Coronary artery (tissue), 2 donors: ENCODE data around the gene SCNN1G.
A peak's percentile ranks its signal among the peaks of the same experiment; 100 is the strongest.

Source experiments
- DNase-seq: peaks from one replicate; pipeline ENCODE4 v3.0.0-alpha.2; 2017; ENCODE audit warnings: low spot score
- H3K27ac ChIP-seq, 2 donors: fragments of 200-600 bp; sonication (generic); one replicate each; pipeline ENCODE4 v1.5.1; 2016 to 2019
- H3K4me3 ChIP-seq: fragments of 200-600 bp; sonication (generic); 2 replicates; pipeline ENCODE4 v1.5.1; 2016; ENCODE audit warnings: mild to moderate bottlenecking, moderate library complexity
- TF ChIP-seq, protein P1 (sequence below): fragments of 200-600 bp; sonication (generic); IDR thresholded peaks from one replicate; pipeline ENCODE4 v1.5.1; 2019; ENCODE audit warnings: antibody characterized with exemption

SCNN1G gene

DNA sequence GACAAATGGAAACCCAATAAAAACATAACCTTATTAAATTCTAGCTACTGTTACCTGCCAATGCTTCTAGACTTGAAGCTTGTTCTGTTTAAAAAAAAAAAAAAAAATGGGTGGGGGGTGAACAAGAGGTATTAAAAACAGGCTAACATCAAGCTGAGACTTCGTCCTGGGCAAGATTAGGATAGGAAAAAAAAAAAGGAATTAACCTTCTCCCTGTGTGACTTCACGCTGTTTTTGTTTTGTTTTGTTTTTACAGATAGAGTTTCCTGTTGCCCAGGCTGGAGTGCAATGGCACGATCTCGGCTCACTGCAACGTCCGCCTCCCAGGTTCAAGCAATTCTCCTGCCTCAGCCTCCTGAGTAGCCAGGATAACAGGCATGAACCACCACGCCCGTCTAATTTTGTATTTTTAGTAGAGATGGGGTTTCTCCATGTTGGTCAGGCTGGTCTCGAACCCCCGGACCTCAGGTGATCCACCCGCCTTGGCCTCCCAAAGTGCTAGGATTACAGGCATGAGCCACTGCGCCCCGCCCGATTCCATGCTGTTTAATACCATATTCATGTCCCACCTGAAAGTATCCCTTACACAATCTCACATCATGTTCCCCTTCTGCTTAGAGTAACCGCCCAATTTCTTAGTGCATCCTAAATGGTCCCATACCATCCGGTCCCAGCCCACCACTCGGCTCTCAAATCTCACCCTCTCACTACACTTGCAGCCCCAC, 35.5 kb upstream of the SCNN1G start:
- TF ChIP-seq, protein P1, sequence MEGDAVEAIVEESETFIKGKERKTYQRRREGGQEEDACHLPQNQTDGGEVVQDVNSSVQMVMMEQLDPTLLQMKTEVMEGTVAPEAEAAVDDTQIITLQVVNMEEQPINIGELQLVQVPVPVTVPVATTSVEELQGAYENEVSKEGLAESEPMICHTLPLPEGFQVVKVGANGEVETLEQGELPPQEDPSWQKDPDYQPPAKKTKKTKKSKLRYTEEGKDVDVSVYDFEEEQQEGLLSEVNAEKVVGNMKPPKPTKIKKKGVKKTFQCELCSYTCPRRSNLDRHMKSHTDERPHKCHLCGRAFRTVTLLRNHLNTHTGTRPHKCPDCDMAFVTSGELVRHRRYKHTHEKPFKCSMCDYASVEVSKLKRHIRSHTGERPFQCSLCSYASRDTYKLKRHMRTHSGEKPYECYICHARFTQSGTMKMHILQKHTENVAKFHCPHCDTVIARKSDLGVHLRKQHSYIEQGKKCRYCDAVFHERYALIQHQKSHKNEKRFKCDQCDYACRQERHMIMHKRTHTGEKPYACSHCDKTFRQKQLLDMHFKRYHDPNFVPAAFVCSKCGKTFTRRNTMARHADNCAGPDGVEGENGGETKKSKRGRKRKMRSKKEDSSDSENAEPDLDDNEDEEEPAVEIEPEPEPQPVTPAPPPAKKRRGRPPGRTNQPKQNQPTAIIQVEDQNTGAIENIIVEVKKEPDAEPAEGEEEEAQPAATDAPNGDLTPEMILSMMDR, result no peak
- H3K4me3 ChIP-seq, result peak overlapping the region; percentile 89
- no peak for DNase-seq
- H3K27ac ChIP-seq, result no peak overlapping the region

DNA sequence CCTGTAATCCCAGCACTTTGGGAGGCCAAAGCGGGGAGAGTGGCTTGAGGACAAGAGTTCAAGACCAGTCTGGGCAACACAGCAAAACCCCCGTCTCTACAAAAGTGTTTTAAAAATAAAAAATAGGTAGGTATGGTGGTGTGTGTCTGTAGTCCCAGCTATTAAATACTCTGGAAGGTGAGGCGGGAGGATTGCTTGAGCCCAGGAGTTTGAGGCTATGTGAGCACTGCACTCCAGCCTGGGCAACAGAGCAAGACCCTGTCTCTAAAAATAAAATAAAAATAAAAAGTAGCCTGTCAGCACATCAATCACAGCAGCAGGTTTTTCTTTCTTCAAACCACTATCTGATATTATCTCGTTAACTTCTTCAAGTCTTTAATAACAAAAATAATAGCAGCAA, 34.9 kb upstream of the SCNN1G start:
- Histone ChIP-seq H3K27ac (no peak overlapping the region), H3K4me3 (peak overlapping the region; percentile 89)
- TF ChIP-seq, protein P1, result no peak
- no peak for DNase-seq

DNA sequence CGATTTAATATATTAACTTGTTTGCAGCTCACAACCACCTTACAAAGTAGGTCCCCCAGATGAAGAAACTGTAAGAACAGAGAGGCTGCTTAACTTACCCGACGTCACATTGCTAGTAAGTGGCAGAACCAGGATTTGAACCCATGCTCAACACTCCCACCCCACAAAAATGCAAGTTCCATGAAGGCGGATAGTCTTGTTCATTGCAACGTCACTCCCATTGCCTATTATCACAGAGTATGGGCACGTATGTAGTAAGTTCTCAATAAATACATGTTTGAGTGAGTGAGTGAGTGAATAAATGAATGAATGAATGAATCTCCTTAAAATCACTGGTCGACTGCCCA, 34.4 kb upstream of the SCNN1G start:
- TF ChIP-seq, protein P1, result no peak
- DNase-seq, result no peak
- Histone ChIP-seq H3K4me3 (peak overlapping the region; percentile 89), H3K27ac (peak overlapping the region; percentile 47 to 91)

DNA sequence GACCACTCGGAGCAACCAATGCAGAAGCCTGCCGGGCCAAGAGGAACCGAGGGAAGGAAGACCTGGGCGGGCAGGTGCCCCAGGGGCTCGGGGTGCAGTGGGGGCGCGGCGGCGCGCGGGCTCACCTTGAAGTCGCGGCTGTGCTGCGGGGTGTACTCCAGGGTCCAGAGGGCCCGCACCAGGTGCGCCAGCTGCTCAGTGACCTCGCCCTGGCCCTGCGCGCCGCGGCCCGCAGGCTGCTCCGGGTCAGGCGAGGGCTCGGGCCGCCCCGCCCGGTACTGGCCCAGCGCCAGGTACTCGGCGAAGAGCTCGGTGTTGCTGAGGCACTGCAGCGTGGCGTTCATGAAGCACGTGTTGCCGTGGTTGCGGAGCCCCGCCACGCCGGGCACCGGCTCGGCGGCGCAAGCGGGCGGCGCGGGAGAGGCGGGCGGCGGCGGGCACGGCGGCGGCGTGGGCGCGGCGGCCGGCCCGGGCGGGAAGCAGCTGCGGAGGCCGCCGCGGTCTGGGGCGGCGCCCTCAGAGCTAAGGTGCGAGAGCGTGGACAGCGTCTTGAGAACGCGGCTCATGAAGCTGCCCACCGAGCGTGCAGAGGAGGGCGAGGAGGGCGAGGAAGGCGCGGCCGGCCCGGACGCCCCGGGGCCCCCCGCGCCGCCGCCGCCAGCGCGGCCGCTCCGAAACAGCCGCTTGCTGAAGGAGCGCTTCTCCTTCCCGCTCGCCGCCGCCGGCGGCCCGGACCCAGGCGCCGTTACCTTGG, 33.9 kb upstream of the SCNN1G start:
- peak overlapping the region; percentile 60 to 91 for H3K27ac ChIP-seq
- H3K4me3 ChIP-seq, result peak overlapping the region; percentile 89
- DNase-seq, result peak; percentile 75
- TF ChIP-seq, protein P1, result no peak

DNA sequence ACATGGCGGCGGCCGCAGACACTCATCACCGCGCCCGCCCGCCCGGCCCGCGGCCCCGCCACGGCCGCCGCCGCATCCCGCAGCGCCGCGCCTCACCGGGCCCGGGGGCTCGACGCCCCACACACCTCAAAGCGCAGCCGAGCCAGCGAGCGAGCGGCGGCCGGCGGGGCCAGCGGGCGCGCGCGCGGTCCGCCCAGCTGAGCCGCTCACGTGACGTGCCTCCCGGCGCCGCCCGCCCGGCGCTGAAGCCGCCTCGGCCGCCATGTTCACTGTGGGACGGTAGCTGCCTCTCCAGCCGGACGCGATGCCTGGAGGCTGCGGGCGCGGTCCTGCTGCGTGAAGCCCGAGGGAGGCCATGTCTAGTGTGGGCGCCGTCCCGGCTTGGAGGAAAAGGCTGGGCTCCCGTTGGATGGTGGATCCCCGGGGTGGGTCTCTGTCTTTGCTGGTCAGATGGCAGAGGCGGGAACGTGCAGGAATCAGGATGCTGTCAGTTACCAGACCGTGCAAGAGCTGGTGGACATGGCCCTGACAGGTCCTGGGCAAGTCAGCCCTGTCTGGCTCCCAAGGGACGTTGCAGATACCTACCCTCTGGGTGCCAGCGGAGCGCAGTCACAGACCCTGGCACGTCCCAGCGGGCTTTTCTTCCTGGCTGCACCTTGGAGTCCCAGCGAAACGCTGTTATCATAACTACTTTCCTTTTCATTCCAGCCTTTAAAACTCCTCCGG, 33.1 kb upstream of the SCNN1G start, which contains the start of gene USP31:
TSS of gene USP31 (minus strand) at position 186 of the 726 bp plus-strand sequence. CDS start at position 4, 182 bp downstream.
- H3K27ac ChIP-seq, result peak within 1 kb of the TSS; percentile 60 to 91
- TF ChIP-seq, protein P1, result no peak
- peak within 1 kb of the TSS; percentile 89 for H3K4me3 ChIP-seq
- peak; percentile 95 for DNase-seq

- no peak for DNase-seq
- peak overlapping the region in 1 of 2 donors; percentile 91 for H3K27ac ChIP-seq
- TF ChIP-seq, protein P1, result no peak
- H3K4me3 ChIP-seq, result peak overlapping the region; percentile 89
Observed at GRCh38 chr16:23149993-23150364, 32.6 kb upstream of the SCNN1G start.
